Smooth muscle cell of the coronary artery (primary cell): ENCODE data around the gene ZNF358. TPM values are rescaled to one million over a fixed set of nuclear protein-coding genes. Genes with fewer than 3 reads are reported as not detected.

Experiments
- total RNA-seq: library from RNA; depleted of rRNA; stranded (reverse); fragments of >200 nt; gene quantifications from 2 replicates; pipeline ENCODE4 v1.2.3, GENCODE V29; 2014; ENCODE audit warnings: low replicate concordance

Gene ZNF358
- 3.9 and 10.6 TPM in 2 replicates for total RNA-seq

DNA sequence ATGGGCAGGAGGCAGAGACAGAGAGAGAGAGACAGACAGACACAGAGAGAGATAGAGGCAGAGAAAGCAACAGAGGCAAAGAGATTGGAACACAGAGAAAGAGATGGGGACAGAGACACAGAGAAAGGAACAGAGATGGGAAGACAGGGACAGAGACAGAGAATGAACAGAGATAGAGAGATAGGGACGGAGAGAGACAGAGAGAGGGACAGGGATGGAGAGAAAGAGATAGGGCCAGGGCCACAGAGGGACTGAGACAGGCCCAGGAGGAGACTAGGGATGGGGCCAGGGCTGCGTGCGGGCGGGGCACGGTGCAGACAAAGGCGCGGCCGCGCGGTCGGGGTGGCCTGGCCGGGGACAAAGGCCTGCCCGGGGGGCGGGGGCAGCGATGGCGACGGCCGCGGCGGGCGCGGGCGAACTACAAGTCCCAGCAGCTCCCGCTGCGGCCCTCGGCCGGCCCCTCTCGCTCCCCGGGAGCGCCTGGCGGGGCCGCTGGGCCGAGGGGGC lies at the start of gene ZNF358:
Gene ZNF358, plus strand, starts transcription at position 459 of the 507 bp plus-strand sequence. CDS start 3,140 bp downstream, outside the sequence.

DNA sequence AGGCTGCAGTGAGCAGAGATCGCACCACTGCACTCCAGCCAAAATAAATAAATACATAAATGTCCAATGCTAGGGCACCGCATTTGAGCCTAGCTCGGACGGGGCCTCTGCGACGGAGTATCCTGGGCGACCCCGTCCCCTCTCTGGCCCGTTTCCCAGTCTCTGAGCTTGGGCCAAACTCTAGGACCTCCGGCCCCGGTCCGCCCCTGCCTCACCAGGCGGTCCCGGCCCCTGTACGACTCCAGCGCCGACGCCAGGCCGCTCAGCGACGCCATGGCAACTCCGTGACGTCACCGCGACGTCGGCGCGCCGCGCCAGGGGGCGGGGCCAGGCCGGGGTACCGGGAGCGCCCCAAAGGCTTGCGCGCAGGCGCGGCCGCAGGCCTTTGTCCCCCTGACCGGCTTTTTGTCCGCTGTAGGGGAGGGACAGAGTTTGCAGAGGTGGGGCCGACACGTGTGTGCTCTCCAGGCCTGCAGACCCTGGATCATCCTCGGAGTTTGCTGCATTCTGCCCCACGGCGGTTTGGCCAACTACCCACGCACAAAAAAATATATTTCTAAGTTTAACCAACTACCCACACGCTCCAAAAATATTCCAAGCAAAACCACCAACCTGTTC lies 27.1 kb upstream of the ZNF358 start, which contains the start of gene PEX11G:
Gene PEX11G, minus strand, starts transcription at position 300 of the 618 bp plus-strand sequence. Its CDS starts 25 bp downstream, at position 275.

DNA sequence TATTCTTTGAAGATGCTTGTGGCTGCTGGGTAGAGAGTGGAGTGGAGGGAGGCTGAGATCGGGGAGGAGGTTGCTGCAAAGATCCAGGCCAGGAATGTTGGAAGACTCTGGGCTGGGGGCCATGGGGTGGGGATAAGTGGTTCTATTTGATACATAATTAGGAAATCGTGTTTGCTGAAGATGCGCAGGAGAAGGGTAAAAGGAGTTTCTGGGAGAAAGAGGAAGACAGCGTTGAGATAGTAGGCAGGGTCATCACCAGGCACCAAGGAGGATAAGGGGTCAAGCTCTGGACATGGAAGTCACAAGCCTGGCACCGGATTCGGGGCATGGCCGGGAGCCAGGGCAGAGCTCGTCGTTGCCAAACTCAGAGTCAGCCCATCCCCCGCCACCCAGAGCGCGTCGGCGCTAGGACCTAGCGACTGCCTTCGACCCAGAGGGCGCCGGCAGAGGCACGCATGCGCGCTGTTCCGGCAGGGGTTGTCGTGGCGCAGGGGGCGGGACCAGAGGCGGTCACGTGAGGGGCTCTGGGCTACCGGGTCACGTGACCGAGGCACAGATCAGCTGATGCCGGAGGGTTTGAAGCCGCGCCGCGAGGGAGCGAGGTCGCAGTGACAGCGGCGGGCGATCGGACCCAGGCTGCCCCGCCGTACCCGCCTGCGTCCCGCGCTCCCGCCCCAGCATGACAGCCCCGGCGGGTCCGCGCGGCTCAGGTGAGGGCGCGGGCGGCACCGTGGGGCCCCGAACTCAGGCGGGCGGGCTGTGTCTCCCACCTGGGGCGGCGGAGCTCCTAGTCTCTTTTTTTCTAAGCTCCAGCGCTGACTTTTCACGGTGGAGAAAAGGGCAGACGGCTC lies 6.4 kb downstream of the ZNF358 start, which contains the start of gene MCOLN1:
Gene MCOLN1, plus strand, starts transcription at position 553 of the 851 bp plus-strand sequence. Its CDS starts 127 bp downstream, at position 680.

DNA sequence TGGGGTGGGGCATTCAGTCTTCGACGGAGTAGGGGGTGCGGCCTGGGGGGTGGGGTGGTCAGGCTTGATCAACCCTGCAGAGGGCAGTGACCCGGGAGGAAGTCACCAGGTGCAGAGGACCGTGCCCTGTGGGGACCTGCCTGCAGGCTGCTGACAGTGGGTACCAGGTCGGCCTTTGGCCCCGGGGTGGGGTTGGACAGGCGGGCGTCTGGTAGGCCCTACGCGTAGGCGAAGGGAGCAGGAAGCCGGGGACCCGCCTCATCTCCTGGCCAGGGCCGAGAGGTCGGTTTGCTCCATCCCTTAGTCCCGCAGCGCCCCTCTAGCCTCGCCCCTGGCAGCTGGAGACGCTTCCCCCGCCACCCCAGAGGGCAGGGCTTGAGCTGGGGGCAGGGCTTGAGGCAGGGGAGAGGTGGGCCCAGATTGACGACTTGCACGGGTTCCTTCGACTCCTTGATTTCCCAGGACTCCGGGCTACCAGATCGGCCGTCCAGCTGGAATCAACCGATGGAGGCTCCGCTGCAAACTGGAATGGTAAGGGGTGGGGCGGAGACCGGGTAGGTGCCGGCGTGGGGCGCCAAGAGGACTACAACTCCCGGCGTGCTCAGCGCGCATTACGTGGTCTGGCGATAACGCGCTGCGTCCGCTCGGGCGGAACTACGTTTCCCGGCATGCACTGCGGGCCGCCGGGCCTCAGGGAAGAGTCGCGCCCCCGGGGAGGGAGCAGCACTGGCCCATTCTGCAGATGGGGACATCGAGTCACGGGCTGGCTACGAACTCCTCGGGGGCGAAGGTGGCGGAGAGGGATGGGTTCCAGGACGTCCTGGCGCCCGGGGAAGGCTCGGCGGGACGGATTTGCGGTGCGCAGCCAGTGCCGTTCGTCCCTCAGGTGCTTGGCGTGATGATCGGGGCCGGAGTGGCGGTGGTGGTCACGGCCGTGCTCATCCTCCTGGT lies 19.4 kb downstream of the ZNF358 start, which contains the start of gene PNPLA6:
Gene PNPLA6, plus strand, starts transcription at position 671 of the 951 bp plus-strand sequence. Its CDS starts 72 bp downstream, at position 743.

Other genes with a start within 250 kb of the ZNF358 start
- 19.9 and 72.5 TPM in 2 replicates for gene INSR, start 221.7 kb upstream of the ZNF358 start, total RNA-seq
- 20.4 and 24.7 TPM in 2 replicates for gene ARHGEF18, start 167.2 kb upstream of the ZNF358 start, total RNA-seq
- gene PEX11G, start 27.1 kb upstream of the ZNF358 start, total RNA-seq, result 1.5 and 2.9 TPM in 2 replicates
- 4.5 and 15.9 TPM in 2 replicates for gene MCOLN1, start 6.5 kb downstream of the ZNF358 start, total RNA-seq
- gene PNPLA6, start 19.6 kb downstream of the ZNF358 start, total RNA-seq, result 51.8 and 111 TPM in 2 replicates
- under 0.01 TPM in 1 of 2 replicates, not detected in the other for gene CAMSAP3, start 79.8 kb downstream of the ZNF358 start, total RNA-seq
- gene XAB2, start 113.4 kb downstream of the ZNF358 start, total RNA-seq, result 23.5 and 24.5 TPM in 2 replicates
- gene PET100, start 113.7 kb downstream of the ZNF358 start, total RNA-seq, result 35.3 and 48.3 TPM in 2 replicates
- gene PCP2, start 117.6 kb downstream of the ZNF358 start, total RNA-seq, result not detected in 2 replicates
- gene STXBP2, start 121.0 kb downstream of the ZNF358 start, total RNA-seq, result 17.8 and 37.1 TPM in 2 replicates
- not detected in 2 replicates for gene RETN, start 152.9 kb downstream of the ZNF358 start, total RNA-seq
- not detected in 2 replicates for gene MCEMP1, start 161.0 kb downstream of the ZNF358 start, total RNA-seq
- 164 and 360 TPM in 2 replicates for gene TRAPPC5, start 164.7 kb downstream of the ZNF358 start, total RNA-seq
- gene FCER2, start 186.0 kb downstream of the ZNF358 start, total RNA-seq, result not detected in 2 replicates
- not detected in 2 replicates for gene CLEC4G, start 216.0 kb downstream of the ZNF358 start, total RNA-seq
- not detected in 2 replicates for gene CD209, start 231.4 kb downstream of the ZNF358 start, total RNA-seq
- gene CLEC4M, start 247.1 kb downstream of the ZNF358 start, total RNA-seq, result not detected in 2 replicates